ENCODE data around the gene GNG7. TPM values are rescaled to one million over a fixed set of nuclear protein-coding genes. Genes with fewer than 3 reads are reported as not detected.

Gene GNG7
- polyA plus RNA-seq, 3 donors: 1.1 to 1.6 (median 1.3) TPM

DNA sequence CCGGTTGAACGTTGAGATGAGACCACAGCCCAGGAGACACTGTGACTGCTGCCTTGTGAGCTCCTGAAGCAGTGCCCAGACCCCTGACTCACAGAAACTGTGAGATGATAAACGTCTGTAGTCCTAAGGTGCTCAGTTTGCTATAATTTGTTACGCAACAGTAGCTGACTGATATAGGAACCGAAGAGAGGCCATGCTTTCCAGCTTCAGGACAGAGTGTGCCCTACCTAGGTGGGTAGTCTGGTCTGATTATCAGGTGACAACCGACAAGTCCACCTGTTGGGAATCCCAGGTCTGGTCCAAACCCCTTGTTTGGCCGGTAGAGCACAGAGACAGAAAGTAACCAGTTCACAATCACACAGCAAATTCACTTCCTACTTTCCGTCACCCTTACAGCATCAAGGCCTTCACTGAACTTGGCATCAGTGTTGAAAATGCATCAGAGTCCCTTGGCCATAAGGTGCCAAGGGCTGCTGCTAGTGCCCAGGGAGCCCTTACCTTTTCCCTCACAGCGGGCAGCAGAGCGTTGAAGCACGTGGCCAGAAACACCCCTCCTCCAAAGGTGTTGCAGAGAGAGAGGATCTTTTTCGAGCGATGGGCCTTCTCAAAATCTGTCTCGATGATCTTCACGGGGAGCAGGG, 34.2 kb upstream of the GNG7 start:
- intact Hi-C loops (cut with micrococcal nuclease): no loop called here
- Mint-ChIP-seq H3K27me3 (ENCODE audit: low read depth in 3 of 3) (peaks cover 3 to 7% (median 4%) of the 10 kb centered on the region in 3 donors), H3K27ac (peak overlapping the region in 5 of 7 donors; percentile 0 to 61 (median 60)), H3K4me3 (peak overlapping the region in 1 of 2 donors; percentile 67), H3K9me3 (peaks cover 0 to 3% (median 1%) of the 10 kb centered on the region in 7 donors), H3K4me1 (peaks cover 27% of the 10 kb centered on the region), H3K36me3 (peaks cover 35 to 52% of the 10 kb centered on the region in 2 donors)
- H3K27me3 ChIP-seq (ENCODE audit: control insufficient read depth in 2 of 2, insufficient read depth in 2 of 2, low read length in 2 of 2): no peaks in the 10 kb centered on the region
- no peaks in the 10 kb centered on the region for H4K20me1 ChIP-seq (ENCODE audit: insufficient read depth, low read length)
- H3K4me1 ChIP-seq (ENCODE audit: control insufficient read depth in 1 of 2, insufficient read depth in 2 of 2, low read length in 2 of 2): peaks cover 15 to 26% of the 10 kb centered on the region in 2 donors
- peak overlapping the region in 1 of 3 experiments; percentile 30 for H3K4me3 ChIP-seq (replicated peaks in 1 of 3; ENCODE audit: low read depth in 2 of 3, low read length in 3 of 3)
- no peak for DNase-seq
- peaks cover 28% of the 10 kb centered on the region for H3K79me2 ChIP-seq (ENCODE audit: insufficient read depth, low read length)
- TF ChIP-seq, protein P1, sequence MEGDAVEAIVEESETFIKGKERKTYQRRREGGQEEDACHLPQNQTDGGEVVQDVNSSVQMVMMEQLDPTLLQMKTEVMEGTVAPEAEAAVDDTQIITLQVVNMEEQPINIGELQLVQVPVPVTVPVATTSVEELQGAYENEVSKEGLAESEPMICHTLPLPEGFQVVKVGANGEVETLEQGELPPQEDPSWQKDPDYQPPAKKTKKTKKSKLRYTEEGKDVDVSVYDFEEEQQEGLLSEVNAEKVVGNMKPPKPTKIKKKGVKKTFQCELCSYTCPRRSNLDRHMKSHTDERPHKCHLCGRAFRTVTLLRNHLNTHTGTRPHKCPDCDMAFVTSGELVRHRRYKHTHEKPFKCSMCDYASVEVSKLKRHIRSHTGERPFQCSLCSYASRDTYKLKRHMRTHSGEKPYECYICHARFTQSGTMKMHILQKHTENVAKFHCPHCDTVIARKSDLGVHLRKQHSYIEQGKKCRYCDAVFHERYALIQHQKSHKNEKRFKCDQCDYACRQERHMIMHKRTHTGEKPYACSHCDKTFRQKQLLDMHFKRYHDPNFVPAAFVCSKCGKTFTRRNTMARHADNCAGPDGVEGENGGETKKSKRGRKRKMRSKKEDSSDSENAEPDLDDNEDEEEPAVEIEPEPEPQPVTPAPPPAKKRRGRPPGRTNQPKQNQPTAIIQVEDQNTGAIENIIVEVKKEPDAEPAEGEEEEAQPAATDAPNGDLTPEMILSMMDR (IDR thresholded peaks at IDR 0.05): no peak
- H3K4me2 ChIP-seq (replicated peaks; ENCODE audit: extremely low read depth, low read length, poor library complexity, severe bottlenecking): peak overlapping the region; percentile 57
- H3K27ac ChIP-seq (ENCODE audit: low read depth in 1 of 2, low read length in 2 of 2): peak overlapping the region in 1 of 2 donors; percentile 6
- no peak overlapping the region for H2AFZ ChIP-seq (ENCODE audit: insufficient read depth, low read depth, low read length, poor library complexity, severe bottlenecking)
- peaks cover 26 to 53% of the 10 kb centered on the region in 2 donors for H3K36me3 ChIP-seq (replicated peaks in 1 of 2; ENCODE audit: control insufficient read depth in 1 of 2, insufficient read depth in 2 of 2, low read length in 2 of 2)
- H3K9ac ChIP-seq (ENCODE audit: insufficient read depth, low read length, poor library complexity, severe bottlenecking): no peak overlapping the region
- no peaks in the 10 kb centered on the region for H3K9me3 ChIP-seq (replicated peaks in 1 of 2; ENCODE audit: control insufficient read depth in 1 of 2, insufficient read depth in 1 of 2, low read length in 2 of 2)
- 83% methylated on average over 10 of the region's 15 CpGs for WGBS (ENCODE audit: insufficient coverage)

DNA sequence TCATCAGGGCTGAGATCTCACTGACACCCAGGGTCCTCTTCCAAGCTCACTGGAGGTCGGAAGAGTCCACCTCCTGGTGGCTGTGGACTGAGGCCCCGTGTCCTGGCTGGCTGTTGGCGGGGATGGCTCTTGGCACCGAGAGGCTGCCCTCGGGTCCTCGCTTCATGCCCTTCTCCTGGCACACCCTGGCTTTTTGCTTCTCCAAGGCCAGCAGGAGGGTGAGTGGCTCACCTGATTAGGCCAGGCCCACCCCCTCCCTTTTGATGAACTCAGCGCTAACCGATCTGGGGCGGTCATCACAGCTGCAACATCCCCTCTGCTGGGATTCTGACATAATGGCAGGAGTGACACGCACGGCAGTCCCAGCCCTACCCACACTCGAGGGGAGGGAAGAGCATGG, 32.9 kb upstream of the GNG7 start:
- no peak for DNase-seq
- Histone ChIP-seq H4K20me1 (ENCODE audit: insufficient read depth, low read length) (no peaks in the 10 kb centered on the region), H3K27me3 (ENCODE audit: control insufficient read depth in 2 of 2, insufficient read depth in 2 of 2, low read length in 2 of 2) (no peaks in the 10 kb centered on the region), H3K4me3 (replicated peaks in 1 of 3; ENCODE audit: low read depth in 2 of 3, low read length in 3 of 3) (no peak overlapping the region), H3K9ac (ENCODE audit: insufficient read depth, low read length, poor library complexity, severe bottlenecking) (no peak overlapping the region), H3K36me3 (replicated peaks in 1 of 2; ENCODE audit: control insufficient read depth in 1 of 2, insufficient read depth in 2 of 2, low read length in 2 of 2) (peaks cover 26 to 53% of the 10 kb centered on the region in 2 donors), H2AFZ (ENCODE audit: insufficient read depth, low read depth, low read length, poor library complexity, severe bottlenecking) (no peak overlapping the region), H3K9me3 (replicated peaks in 1 of 2; ENCODE audit: control insufficient read depth in 1 of 2, insufficient read depth in 1 of 2, low read length in 2 of 2) (no peaks in the 10 kb centered on the region), H3K4me2 (replicated peaks; ENCODE audit: extremely low read depth, low read length, poor library complexity, severe bottlenecking) (no peak overlapping the region), H3K27ac (ENCODE audit: low read depth in 1 of 2, low read length in 2 of 2) (peak overlapping the region in 1 of 2 donors; percentile 6), H3K79me2 (ENCODE audit: insufficient read depth, low read length) (peaks cover 28% of the 10 kb centered on the region), H3K4me1 (ENCODE audit: control insufficient read depth in 1 of 2, insufficient read depth in 2 of 2, low read length in 2 of 2) (peaks cover 14 to 26% of the 10 kb centered on the region in 2 donors)
- peaks cover 0 to 2% (median under 1%) of the 10 kb centered on the region in 3 donors for H3K27me3 Mint-ChIP-seq (ENCODE audit: low read depth in 3 of 3)
- TF ChIP-seq, protein P1 (IDR thresholded peaks at IDR 0.05): no peak
- no peak overlapping the region for H3K27ac Mint-ChIP-seq
- peaks cover 35 to 52% of the 10 kb centered on the region in 2 donors for H3K36me3 Mint-ChIP-seq
- peaks cover 27% of the 10 kb centered on the region for H3K4me1 Mint-ChIP-seq
- H3K4me3 Mint-ChIP-seq: no peak overlapping the region
- intact Hi-C loops (cut with micrococcal nuclease): no loop called here
- peaks cover 0 to 3% (median 0%) of the 10 kb centered on the region in 7 donors for H3K9me3 Mint-ChIP-seq
- WGBS (ENCODE audit: insufficient coverage): 98% methylated on average over 6 of the region's 12 CpGs
